UCSD-AML1 (cell line): ENCODE results near the gene CD3E.
"Not testable (repeated sequence)": the region's sequence is repeated elsewhere in the genome, so short reads cannot be mapped to it uniquely, and the experiment has no call there.

Experiments
- DNase-seq: peaks from one replicate; lab custom pipeline; 2025; ENCODE audit not compliant: unreplicated experiment; lab: John Stamatoyannopoulos, UW

The CD3E gene

GRCh38 chr11:118290923-118291322 is 13.6 kb upstream of the CD3E start:
- DNase-seq: peak; percentile 39

- no peak for DNase-seq
Observed at GRCh38 chr11:118291477-118292135, 12.9 kb upstream of the CD3E start.

GRCh38 chr11:118294053-118294452 is 10.5 kb upstream of the CD3E start:
- no peak for DNase-seq

- no peak for DNase-seq
Observed at GRCh38 chr11:118295199-118295598, 9.3 kb upstream of the CD3E start.

GRCh38 chr11:118295815-118296454 is 8.6 kb upstream of the CD3E start:
- no peak for DNase-seq

- no peak for DNase-seq
Observed at GRCh38 chr11:118301600-118302195, 2.8 kb upstream of the CD3E start.

- no peak for DNase-seq
Observed at GRCh38 chr11:118304227-118304567, 333 bp upstream of the CD3E start.

GRCh38 chr11:118305726-118306125 is 1.2 kb downstream of the CD3E start:
- DNase-seq: no peak

- no peak for DNase-seq
Observed at GRCh38 chr11:118306556-118306955, 2.0 kb downstream of the CD3E start.

- not testable (repeated sequence) for DNase-seq
Observed at GRCh38 chr11:118308995-118309528, 4.5 kb downstream of the CD3E start.

- DNase-seq: no peak
Observed at GRCh38 chr11:118310271-118310670, 5.7 kb downstream of the CD3E start.

GRCh38 chr11:118310781-118311485 is 6.4 kb downstream of the CD3E start:
- no peak for DNase-seq

- DNase-seq: no peak
Observed at GRCh38 chr11:118311518-118311917, 7.0 kb downstream of the CD3E start.

GRCh38 chr11:118312328-118312727 is 7.8 kb downstream of the CD3E start:
- no peak for DNase-seq

GRCh38 chr11:118313242-118313641 is 8.7 kb downstream of the CD3E start:
- no peak for DNase-seq

GRCh38 chr11:118314988-118315411 is 10.5 kb downstream of the CD3E start:
- no peak for DNase-seq

- no peak for DNase-seq
Observed at GRCh38 chr11:118318124-118318523, 13.6 kb downstream of the CD3E start.

GRCh38 chr11:118318581-118319336 is 14.2 kb downstream of the CD3E start:
- DNase-seq: no peak

GRCh38 chr11:118319337-118319707 is 14.8 kb downstream of the CD3E start:
- peak; percentile 48 for DNase-seq

- no peak for DNase-seq
Observed at GRCh38 chr11:118320515-118320914, 16.0 kb downstream of the CD3E start.
